CD4-positive, alpha-beta T cell treated with Interleukin-2 at 100 ng/mL for 4 hours (primary cell): Measurements from ENCODE around the gene NUCB1.
A peak's percentile ranks its signal among the peaks of the same experiment; 100 is the strongest.

Source experiments
- DNase-seq: peaks from one replicate; pipeline ENCODE4 v3.0.0-alpha.2; 2020; ENCODE audit warnings: low spot score

Gene NUCB1

GRCh38 chr19:48935864-48936263, 35.8 kb downstream of the NUCB1 start:
- DNase-seq = no peak

GRCh38 chr19:48938256-48938655, 38.1 kb downstream of the NUCB1 start:
- DNase-seq = no peak

- no peak for DNase-seq
These were observed 40.8 kb downstream of the NUCB1 start for GRCh38 chr19:48940902-48941301.

GRCh38 chr19:48943081-48943480, 43.0 kb downstream of the NUCB1 start:
- no peak for DNase-seq

- no peak for DNase-seq
These were observed 45.3 kb downstream of the NUCB1 start for GRCh38 chr19:48945415-48945814.

GRCh38 chr19:48945817-48946216, 45.7 kb downstream of the NUCB1 start:
- no peak for DNase-seq

- DNase-seq = no peak
These were observed 46.5 kb downstream of the NUCB1 start for GRCh38 chr19:48946463-48947257.

- no peak for DNase-seq
These were observed 47.1 kb downstream of the NUCB1 start for GRCh38 chr19:48947258-48947542.

- DNase-seq = no peak
These were observed 50.0 kb downstream of the NUCB1 start for GRCh38 chr19:48950159-48950558.

- no peak for DNase-seq
These were observed 50.9 kb downstream of the NUCB1 start for GRCh38 chr19:48950830-48951519.

- DNase-seq = no peak
These were observed 53.0 kb downstream of the NUCB1 start for GRCh38 chr19:48953141-48953540.

- no peak for DNase-seq
These were observed 54.0 kb downstream of the NUCB1 start for GRCh38 chr19:48953990-48954594.

GRCh38 chr19:48954595-48955307, 54.6 kb downstream of the NUCB1 start, which contains the start of gene BAX:
TSS of gene BAX (plus strand) at chr19:48954875. CDS start at chr19:48954929, 54 bp downstream.
- peak; percentile 88 for DNase-seq

- no peak for DNase-seq
These were observed 55.3 kb downstream of the NUCB1 start for GRCh38 chr19:48955308-48955958.

- no peak for DNase-seq
These were observed 57.9 kb downstream of the NUCB1 start for GRCh38 chr19:48958006-48958405.

GRCh38 chr19:48959341-48960239, 59.5 kb downstream of the NUCB1 start:
- DNase-seq = no peak

GRCh38 chr19:48961051-48961649, 61.0 kb downstream of the NUCB1 start:
- DNase-seq = no peak

GRCh38 chr19:48961673-48962028, 61.5 kb downstream of the NUCB1 start:
- DNase-seq = no peak

GRCh38 chr19:48962029-48962848, 62.1 kb downstream of the NUCB1 start:
- DNase-seq = peak; percentile 44

GRCh38 chr19:48962849-48963165, 62.7 kb downstream of the NUCB1 start:
- no peak for DNase-seq
